ENCODE data around the gene OR2B6.

Gene OR2B6

GRCh38 chr6:28000351-28001045 lies 43.5 kb downstream of the OR2B6 start:
- DNase-seq (ENCODE audit: low spot score), result no peak

GRCh38 chr6:28001351-28001750 lies 44.3 kb downstream of the OR2B6 start:
- no peak for DNase-seq (ENCODE audit: low spot score)

- no peak for DNase-seq (ENCODE audit: low spot score)
Observed at GRCh38 chr6:28001751-28002150, 44.7 kb downstream of the OR2B6 start.

GRCh38 chr6:28002161-28002560 lies 45.1 kb downstream of the OR2B6 start:
- DNase-seq (ENCODE audit: low spot score), result no peak

GRCh38 chr6:28003059-28003458 lies 46.0 kb downstream of the OR2B6 start:
- no peak for DNase-seq (ENCODE audit: low spot score)

- DNase-seq (ENCODE audit: low spot score), result no peak
Observed at GRCh38 chr6:28003661-28004060, 46.6 kb downstream of the OR2B6 start.

- no peak for DNase-seq (ENCODE audit: low spot score)
Observed at GRCh38 chr6:28004350-28005151, 47.5 kb downstream of the OR2B6 start.

- no peak for DNase-seq (ENCODE audit: low spot score)
Observed at GRCh38 chr6:28005152-28005890, 48.3 kb downstream of the OR2B6 start.

GRCh38 chr6:28005975-28006374 lies 48.9 kb downstream of the OR2B6 start:
- no peak for DNase-seq (ENCODE audit: low spot score)
